ENCODE results near the gene NONO. TPM values are rescaled to one million over a fixed set of nuclear protein-coding genes. Genes with fewer than 3 reads are reported as not detected.
"Not testable (repeated sequence)": the region's sequence is repeated elsewhere in the genome, so short reads cannot be mapped to it uniquely, and the experiment has no call there.

Gene NONO, protein sequence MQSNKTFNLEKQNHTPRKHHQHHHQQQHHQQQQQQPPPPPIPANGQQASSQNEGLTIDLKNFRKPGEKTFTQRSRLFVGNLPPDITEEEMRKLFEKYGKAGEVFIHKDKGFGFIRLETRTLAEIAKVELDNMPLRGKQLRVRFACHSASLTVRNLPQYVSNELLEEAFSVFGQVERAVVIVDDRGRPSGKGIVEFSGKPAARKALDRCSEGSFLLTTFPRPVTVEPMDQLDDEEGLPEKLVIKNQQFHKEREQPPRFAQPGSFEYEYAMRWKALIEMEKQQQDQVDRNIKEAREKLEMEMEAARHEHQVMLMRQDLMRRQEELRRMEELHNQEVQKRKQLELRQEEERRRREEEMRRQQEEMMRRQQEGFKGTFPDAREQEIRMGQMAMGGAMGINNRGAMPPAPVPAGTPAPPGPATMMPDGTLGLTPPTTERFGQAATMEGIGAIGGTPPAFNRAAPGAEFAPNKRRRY
- 100 to 1,000 TPM; 527 to 606 TPM for total RNA-seq

GRCh38 chrX:71283403-71284143, at the start of gene NONO:
Gene NONO (plus strand): TSS chrX:71283635. CDS start chrX:71290638, 7,003 bp downstream.
- H3K27ac Mint-ChIP-seq, result peak within 1 kb of the TSS; percentile 98 to 100
- no peaks in the 10 kb centered on the region for H3K9me3 Mint-ChIP-seq
- peaks cover 0 to 17% of the 10 kb centered on the region in 2 donors for H3K36me3 Mint-ChIP-seq
- DNase-seq (ENCODE audit: low spot score in 2 of 2) (peak; percentile 82 to 87), ATAC-seq (peak; percentile 74)

- no peak for DNase-seq (ENCODE audit: low spot score in 2 of 2)
- no peak for ATAC-seq
- Mint-ChIP-seq H3K9me3 (no peaks in the 10 kb centered on the region), H3K27ac (no peak overlapping the region), H3K36me3 (peaks cover 7 to 8% of the 10 kb centered on the region in 2 donors)
These were observed 48.0 kb upstream of the NONO start for GRCh38 chrX:71235482-71235881.

DNA sequence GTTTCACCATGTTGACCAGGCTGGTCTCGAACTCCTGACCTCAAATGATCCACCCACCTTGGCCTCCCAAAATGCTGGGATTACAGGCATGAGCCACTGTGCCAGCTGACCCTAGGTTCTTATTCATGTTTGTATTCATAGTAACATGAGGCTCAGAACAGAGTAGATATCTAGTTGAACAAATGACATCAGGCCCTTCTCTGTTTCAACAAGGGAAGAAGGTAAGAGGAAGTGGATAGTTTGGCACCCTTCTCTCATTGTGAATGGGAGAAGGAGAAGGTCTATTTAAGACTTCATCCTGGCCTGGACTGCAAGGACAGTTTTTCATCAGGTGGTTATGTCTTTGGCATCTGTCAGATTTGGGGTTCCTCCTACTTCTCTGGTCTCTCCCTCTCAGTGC, 46.6 kb upstream of the NONO start:
- no peaks in the 10 kb centered on the region for H3K9me3 Mint-ChIP-seq
- H3K36me3 Mint-ChIP-seq, result peaks cover 8 to 12% of the 10 kb centered on the region in 2 donors
- no peak overlapping the region for H3K27ac Mint-ChIP-seq
- DNase-seq (ENCODE audit: low spot score in 2 of 2) (no peak), ATAC-seq (no peak)

DNA sequence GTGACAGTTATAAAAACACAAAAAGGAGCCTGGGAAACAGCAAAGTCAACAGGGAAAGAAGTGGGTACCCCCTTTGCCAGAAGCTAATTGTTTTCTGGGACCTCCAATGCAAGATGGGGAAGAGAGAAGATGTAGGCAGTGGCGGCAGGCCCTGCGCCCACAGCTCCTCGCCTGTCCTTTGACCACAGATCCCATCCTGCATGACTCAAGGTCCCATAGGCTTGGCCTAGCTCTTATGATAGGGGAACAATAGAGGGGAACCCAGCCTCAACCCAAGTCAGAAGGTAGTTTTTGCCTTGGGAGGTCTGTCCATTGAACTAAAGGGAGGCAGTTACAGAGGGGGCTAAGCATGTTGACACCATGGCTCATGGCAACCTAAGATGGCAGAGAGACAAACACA, 43.7 kb upstream of the NONO start:
- Mint-ChIP-seq H3K36me3 (peaks cover 8 to 12% of the 10 kb centered on the region in 2 donors), H3K9me3 (no peaks in the 10 kb centered on the region), H3K27ac (no peak overlapping the region)
- no peak for ATAC-seq
- no peak for DNase-seq (ENCODE audit: low spot score in 2 of 2)

DNA sequence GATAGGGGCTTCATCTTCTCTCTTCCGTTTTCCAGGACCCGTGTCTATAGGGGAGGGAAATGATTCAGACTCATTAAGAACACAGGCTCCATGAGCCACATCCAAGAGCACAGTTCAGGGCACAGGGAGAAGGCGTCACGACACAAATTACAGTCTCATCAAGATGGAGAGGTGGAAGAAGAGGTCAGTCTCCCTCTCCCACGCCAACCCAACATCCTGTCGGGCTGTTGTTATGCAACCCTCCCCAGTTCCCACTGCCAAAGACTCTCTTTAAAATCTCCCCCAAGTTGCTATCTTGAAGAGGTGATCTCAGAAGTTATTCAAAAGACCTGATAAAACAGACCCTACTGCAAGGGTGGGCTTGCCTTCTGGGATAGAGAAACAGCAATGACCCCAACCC, 42.1 kb upstream of the NONO start:
- no peak for DNase-seq (ENCODE audit: low spot score in 2 of 2)
- ATAC-seq, result no peak
- Mint-ChIP-seq H3K9me3 (no peaks in the 10 kb centered on the region), H3K27ac (no peak overlapping the region), H3K36me3 (peaks cover 12 to 19% of the 10 kb centered on the region in 2 donors)

DNA sequence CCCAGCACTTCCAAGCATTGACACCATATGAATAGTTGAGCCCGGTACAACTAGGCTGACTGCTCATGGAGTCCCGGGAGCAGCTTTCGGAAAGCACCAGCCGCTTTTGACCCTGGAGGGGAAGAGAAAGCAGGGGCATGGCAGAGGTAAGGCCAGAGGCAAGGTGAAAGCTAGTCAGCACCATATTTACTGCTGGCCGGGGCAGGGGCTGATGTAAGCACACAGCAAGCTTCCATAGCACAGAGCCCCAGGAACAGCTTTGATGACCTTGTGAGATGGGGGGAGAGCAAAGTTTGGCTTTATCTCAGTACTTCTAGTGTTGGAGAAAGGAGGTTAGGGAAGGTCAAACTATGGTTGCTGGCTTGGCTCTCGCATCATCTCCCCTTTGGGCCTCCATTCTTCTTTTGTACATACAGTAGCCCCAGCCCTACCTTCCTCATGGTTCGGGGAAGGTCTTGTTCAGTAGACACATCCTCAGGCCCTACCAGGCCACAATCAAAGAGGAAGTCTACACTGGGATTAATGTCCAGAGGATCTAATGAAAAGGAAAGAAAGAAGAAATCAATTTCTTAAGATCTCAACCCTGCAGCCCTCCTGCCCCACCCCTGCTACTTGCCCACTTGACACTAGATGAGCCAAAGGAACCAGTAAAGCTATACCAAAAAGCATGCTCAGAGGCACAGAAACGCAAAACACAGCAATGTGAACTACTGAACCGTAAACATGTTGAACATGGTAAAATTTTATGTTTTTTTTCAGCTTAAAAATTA, 38.9 kb upstream of the NONO start:
- Mint-ChIP-seq H3K9me3 (no peaks in the 10 kb centered on the region), H3K27ac (peak overlapping the region in 1 of 2 donors; percentile 14), H3K36me3 (peaks cover 12 to 19% of the 10 kb centered on the region in 2 donors)
- no peak for DNase-seq (ENCODE audit: low spot score in 2 of 2)
- ATAC-seq, result no peak

DNA sequence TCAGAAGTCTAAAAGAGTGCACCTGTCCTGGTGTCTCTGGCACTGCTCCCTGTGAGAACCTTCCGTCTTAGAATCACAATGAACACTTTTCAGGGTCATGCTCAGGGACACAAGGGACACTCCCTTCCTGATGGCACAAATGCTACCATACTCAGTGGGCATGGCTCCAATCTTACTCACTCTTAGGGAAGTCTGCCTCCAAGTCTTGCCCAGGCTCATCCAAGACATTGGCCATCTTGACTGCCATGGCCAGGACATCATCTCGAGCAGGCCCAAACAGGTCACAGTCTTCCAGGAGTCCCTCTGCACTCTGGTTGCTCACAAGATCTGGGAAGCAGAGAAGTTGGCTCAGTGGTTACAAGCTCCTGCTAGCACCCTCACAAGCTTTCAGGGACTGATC, 38.3 kb upstream of the NONO start:
- DNase-seq (ENCODE audit: low spot score in 2 of 2) (no peak), ATAC-seq (no peak)
- H3K9me3 Mint-ChIP-seq, result no peaks in the 10 kb centered on the region
- peaks cover 9 to 14% of the 10 kb centered on the region in 2 donors for H3K36me3 Mint-ChIP-seq
- H3K27ac Mint-ChIP-seq, result peak overlapping the region in 1 of 2 donors; percentile 82

GRCh38 chrX:71250841-71251240, 32.6 kb upstream of the NONO start:
- no peak for DNase-seq (ENCODE audit: low spot score in 2 of 2)
- H3K36me3 Mint-ChIP-seq, result peaks cover 0 to 5% of the 10 kb centered on the region in 2 donors
- H3K9me3 Mint-ChIP-seq, result no peaks in the 10 kb centered on the region
- no peak for ATAC-seq
- H3K27ac Mint-ChIP-seq, result no peak overlapping the region

GRCh38 chrX:71251466-71251973, 31.9 kb upstream of the NONO start:
- peaks cover 0 to 5% of the 10 kb centered on the region in 2 donors for H3K36me3 Mint-ChIP-seq
- DNase-seq (ENCODE audit: low spot score in 2 of 2), result no peak

GRCh38 chrX:71252221-71252620, 31.2 kb upstream of the NONO start:
- H3K27ac Mint-ChIP-seq, result peak overlapping the region in 1 of 2 donors; percentile 20
- H3K9me3 Mint-ChIP-seq, result no peaks in the 10 kb centered on the region
- DNase-seq (ENCODE audit: low spot score in 2 of 2) (no peak), ATAC-seq (no peak)
- peaks cover 0 to 5% of the 10 kb centered on the region in 2 donors for H3K36me3 Mint-ChIP-seq

More at GRCh38 chrX:71251466-71251973, 31.9 kb upstream of the NONO start:
- peak in 1 of 2 donors; percentile 21 for ATAC-seq
- Mint-ChIP-seq H3K9me3 (no peaks in the 10 kb centered on the region), H3K27ac (no peak overlapping the region)

DNA sequence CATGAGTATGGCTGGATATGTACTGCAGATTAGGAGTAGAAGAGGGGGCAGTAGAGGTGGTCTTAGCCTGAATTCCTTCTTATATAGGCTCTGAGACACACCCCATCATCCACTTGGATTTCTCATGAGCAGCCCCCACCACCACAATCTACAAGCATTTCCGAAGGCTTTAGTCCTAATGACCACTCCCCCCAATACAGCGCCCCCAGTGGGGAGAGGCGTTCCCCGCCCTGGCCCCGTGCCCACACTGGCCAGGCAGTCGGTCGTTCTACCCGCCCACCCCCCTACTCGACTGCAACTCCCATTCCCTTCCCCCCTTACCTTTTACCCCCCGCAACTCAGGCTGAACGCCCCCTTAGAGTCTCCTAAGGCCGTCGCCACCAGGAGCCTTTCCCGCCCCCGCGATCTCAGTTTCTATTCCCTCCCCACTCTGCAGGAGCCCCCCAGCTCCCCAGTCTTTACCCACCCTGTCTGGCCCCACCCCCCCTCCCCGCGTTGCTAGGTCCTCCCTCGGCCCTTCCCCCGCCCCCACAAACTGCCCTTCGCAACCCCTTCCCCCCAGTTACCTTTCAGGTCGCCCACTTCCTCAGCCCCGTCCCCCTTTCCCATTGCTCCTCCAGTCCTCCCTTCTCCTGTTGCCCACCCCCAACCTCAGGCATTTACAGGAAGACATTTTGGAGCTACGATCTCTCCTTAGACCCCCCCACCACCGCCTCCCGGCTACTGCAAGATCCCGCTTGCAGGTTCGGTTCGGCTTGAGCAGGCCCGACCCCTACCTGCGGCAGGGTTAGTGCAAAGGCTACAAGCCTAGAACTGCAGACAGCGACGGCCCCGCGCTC, 30.0 kb upstream of the NONO start:
- H3K27ac Mint-ChIP-seq, result peak overlapping the region; percentile 87 to 96
- DNase-seq (ENCODE audit: low spot score in 2 of 2) (peak in 1 of 2 donors; percentile 54), ATAC-seq (no peak)
- H3K36me3 Mint-ChIP-seq, result peaks cover 0 to 5% of the 10 kb centered on the region in 2 donors
- no peaks in the 10 kb centered on the region for H3K9me3 Mint-ChIP-seq

- peak within 1 kb of the TSS; percentile 87 to 96 for H3K27ac Mint-ChIP-seq
- ATAC-seq (peak; percentile 79 to 92), DNase-seq (ENCODE audit: low spot score in 2 of 2) (peak; percentile 62 to 70)
- peaks cover 0 to 5% of the 10 kb centered on the region in 2 donors for H3K36me3 Mint-ChIP-seq
- H3K9me3 Mint-ChIP-seq, result no peaks in the 10 kb centered on the region
These were observed 29.1 kb upstream of the NONO start, which contains the start of gene ZMYM3 for GRCh38 chrX:71254092-71254963. Gene ZMYM3 (minus strand): TSS chrX:71254140. CDS start chrX:71253255, 885 bp downstream.

DNA sequence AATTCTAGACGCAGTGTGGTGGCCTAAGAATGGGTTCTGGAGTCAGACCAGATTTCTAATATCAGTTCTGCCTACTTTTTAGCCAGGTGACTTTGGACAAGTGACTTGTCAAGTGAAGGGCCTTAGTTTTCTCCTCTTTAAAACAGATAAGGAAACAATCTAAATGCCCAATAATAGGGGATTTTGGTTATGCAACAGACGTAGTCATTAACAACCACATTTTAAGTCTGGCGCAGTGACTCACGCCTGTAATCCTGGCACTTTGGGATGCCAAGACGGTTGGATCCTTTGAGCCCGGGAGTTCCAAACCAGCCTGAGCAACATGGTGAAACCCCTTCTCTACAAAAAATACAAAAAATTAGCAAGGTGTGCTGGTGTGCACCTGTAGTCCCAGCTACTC, 27.4 kb upstream of the NONO start:
- DNase-seq (ENCODE audit: low spot score in 2 of 2) (no peak), ATAC-seq (no peak)
- Mint-ChIP-seq H3K36me3 (peaks cover 0 to 5% of the 10 kb centered on the region in 2 donors), H3K27ac (no peak overlapping the region), H3K9me3 (no peaks in the 10 kb centered on the region)

DNA sequence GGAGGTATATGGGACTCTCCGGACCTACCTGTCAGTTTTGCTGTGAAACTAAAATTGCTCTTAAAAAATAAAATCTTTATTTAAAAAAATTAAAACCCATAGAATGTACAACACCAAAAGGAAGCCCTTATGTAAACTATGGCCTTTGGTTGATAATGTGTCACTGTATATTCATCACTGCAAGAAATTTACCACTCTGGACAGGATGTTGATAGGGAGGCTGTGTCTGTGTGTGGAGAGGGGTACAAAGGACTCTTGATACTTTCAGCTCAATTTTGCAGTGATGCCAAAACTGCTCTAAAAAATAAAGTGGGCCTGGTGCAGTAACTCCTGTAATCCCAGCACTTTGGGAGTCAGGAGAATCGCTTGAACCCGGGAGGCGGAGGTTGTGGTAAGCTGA, 26.6 kb upstream of the NONO start:
- ATAC-seq (no peak), DNase-seq (ENCODE audit: low spot score in 2 of 2) (no peak)
- Mint-ChIP-seq H3K9me3 (no peaks in the 10 kb centered on the region), H3K36me3 (peaks cover 0 to 5% of the 10 kb centered on the region in 2 donors), H3K27ac (no peak overlapping the region)

GRCh38 chrX:71268624-71269023, 14.8 kb upstream of the NONO start:
- H3K27ac Mint-ChIP-seq; DNase-seq (ENCODE audit: low spot score in 2 of 2); ATAC-seq; H3K9me3 Mint-ChIP-seq; H3K36me3 Mint-ChIP-seq: not testable (repeated sequence)
